NCI-H2029 (cell line): ENCODE data around the gene TRIO.

ENCODE experiments used
- DNase-seq: peaks from one replicate; lab custom pipeline; 2025; lab: John Stamatoyannopoulos, UW

Gene TRIO

GRCh38 chr5:14226554-14226953, 83.4 kb downstream of the TRIO start:
- no peak for DNase-seq

DNA sequence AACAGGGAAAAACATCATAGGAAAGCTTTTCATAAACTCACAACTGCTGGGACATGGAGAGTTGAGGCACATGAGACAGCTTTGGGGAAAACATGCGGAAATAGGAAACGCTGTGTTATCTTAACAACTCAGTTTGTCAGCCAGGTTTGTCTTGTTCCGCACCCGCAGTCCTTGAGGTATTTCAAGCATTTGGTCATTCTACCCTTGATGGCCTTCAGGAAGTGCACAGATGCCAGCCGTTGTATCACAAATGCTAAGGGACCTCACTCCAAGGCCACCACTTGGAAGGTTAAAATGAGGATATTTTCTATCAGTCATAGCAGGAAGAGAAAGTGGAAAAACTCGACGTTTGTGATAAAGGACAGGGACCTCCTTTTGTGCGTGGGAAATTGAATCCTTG, 83.8 kb downstream of the TRIO start:
- DNase-seq: no peak

DNA sequence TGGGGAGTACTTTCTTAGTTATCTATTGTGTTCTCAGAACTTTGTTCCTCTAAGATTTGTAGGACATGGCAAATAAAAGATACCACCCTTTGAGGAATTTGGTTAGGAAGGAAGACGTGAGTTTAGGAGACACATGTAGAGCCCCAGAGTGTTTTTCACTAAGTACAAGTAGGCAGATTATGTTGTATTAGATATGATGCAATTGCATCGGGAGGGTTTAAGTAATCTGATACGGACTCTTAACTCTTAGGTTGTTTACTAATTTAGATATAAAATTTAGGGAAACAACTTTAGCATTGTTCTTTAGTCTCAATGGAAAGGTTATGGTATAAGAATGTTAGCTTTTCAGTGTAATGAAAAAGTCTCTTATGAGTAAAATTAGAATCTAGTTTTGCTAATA, 84.4 kb downstream of the TRIO start:
- no peak for DNase-seq

DNA sequence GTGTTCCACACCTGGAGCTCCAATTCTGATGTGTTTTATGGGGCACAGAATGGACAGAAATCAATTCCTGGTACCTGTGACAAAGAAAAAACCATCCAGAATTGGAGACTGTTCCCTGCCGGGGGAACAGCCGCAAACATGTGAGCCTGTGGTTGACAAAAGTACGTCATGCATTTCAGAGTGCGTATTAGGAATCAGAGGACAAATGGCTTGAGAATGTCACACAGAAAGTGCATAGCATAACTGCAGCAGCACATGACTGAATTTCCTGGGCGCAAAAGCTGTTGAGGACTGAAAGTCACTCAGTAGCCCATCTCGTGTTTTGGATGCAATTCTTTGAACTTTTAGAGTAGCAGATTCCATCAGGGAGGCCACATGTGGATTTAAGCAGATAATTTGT, 85.1 kb downstream of the TRIO start:
- no peak for DNase-seq

DNA sequence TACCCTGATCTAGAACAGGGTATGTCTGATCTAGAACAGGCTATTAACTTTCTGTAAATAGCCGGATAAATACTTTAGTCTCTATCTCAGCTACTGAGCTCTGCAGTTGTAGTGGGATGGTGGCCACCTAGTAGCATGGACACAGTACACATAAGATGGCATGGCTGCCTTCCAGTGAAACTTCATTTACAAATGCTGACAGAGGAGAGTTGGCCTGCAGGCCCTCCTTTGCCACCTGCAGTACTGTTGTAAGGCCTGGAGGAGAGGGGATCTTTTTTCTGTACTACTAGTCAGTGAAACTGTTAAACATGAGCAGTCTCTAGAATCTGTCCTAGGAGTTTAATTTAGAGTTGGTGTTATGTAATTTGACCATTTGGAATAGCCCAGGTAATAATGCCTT, 86.0 kb downstream of the TRIO start:
- no peak for DNase-seq

DNA sequence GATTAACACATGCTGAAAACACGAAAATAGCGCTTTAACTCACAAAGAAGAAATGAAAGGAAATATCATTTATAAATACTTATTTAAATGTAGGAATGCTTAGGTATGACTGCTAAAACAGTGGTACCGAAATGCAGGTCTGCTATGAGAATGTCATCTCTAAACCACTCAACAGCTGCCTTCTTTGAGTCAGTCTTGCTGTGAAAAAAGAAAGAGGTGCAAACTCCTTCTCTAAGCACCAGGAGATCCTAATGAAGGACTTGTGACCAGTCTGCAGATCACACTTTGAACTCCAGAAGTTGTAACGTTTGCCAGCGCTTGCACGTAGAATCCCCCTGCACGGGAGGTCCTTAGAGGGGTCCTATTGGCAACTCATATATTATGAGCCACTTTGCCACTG, 86.6 kb downstream of the TRIO start:
- DNase-seq: no peak

DNA sequence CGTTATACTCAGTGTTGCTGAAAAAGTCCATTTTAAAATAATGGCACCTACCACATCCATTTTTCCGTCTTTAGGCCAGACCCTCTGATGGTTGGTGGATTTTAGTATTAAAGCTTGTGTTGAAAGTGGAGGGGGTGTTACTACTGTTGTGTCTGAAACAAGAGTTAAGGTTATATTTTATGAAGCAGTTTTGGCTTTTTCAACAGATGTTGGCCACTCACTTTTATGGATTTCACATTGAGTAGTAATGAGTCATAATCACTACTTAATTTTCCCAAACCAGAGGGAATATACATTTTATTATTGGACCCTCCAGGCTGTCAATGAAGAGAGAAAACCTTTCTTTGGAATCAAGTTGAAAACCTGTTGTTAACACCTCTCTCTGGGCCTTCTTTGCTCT, 88.0 kb downstream of the TRIO start:
- no peak for DNase-seq

DNA sequence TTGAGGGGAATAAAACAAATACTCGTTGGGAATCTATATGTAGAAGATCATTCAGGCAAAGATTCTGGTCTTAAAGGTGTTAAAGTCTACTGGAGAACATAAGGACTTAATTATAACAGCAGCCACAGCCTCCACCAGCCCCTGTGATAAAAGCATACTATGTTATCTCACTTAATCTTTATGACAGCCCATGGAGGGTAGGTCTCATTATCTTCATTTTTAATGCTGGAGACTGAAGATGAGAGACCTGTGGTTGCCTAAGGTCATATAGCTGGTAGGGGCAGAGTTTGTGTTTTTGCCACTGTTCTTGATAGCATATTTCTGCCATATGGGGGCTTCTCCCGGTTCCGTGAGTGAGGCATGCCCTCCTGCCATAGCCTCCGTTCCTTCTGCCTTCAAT, 88.7 kb downstream of the TRIO start:
- DNase-seq: no peak

- no peak for DNase-seq
Observed at GRCh38 chr5:14234204-14234603, 91.1 kb downstream of the TRIO start.

DNA sequence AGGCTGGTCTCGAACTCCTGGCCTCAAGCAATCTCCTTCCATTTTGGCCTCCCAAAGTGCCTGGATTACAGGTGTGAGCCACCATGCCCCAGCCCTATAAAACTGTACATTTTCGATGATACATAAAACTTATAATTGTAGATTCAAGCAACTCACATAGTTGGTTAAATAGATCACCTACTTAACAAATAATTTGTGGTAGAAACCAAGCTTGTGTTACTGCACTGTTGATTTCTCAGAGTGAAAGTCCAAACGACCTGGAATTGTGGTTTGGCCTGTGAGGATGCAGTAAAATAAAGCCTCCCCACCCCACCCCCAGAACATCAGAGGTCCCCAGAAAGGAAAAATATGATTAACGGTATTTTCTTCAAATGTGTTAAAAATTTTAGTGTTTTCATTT, 92.7 kb downstream of the TRIO start:
- DNase-seq: no peak

DNA sequence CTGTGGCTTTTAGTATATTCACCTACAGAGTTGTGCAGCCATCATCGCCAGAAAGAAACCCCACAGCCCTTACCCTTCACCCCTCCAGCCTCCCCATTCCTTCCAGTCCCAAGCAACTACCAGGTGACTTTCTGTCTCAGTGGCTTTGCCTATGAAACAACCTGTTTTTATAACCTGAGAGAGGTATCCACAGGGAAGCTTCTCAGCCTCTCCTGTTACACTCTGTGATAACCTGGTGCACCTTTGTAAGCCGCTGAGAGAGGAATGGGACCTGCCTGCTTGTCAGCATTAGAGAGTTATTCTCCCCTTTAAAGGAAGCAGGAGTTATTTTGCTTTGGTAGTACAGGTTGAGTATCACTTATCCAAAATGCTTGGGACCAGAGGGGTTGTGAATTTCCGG, 93.6 kb downstream of the TRIO start:
- DNase-seq: no peak

- DNase-seq: no peak
Observed at GRCh38 chr5:14237317-14238086, 94.4 kb downstream of the TRIO start.

DNA sequence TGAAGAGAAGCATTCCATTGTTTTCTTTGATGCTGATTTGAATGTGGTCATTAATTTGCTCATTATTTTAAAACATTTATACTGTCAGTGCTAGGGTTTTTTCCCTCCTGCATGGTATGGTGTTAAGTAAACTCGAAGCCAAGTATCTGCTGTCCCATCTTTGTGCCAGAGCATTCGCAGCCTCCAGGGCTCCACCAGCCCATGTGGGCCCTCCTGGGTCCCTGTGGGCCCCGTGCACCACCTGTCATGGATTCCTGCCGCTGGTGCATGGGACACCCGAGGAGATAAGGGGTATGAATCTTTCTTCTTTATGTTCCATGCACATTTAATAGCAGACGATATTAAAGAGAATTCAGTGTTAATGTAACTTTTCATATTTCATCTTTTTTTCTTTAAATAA, 95.1 kb downstream of the TRIO start:
- DNase-seq: no peak

GRCh38 chr5:14239404-14239803, 96.3 kb downstream of the TRIO start:
- no peak for DNase-seq

DNA sequence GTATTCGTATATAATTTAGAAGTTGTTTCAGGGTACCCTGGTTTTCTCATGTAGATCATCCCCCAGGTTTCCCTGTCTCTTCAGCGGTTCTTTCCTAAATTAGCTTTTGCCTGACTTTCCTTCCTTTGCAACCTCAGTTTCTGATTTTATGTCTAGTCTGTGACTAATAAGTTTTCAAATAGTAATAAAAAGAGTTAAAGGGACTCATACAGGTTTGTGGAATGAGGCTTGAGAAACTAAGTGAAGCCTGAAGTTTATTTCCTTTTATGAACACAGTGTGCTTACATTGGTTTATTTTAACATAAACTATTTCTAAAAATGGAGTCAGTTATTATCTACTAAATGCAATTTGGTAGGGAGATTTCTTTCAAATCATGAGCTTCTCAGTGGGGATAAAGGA, 96.8 kb downstream of the TRIO start:
- no peak for DNase-seq

GRCh38 chr5:14240359-14240758, 97.2 kb downstream of the TRIO start:
- DNase-seq: no peak

GRCh38 chr5:14241141-14241540, 98.0 kb downstream of the TRIO start:
- no peak for DNase-seq

DNA sequence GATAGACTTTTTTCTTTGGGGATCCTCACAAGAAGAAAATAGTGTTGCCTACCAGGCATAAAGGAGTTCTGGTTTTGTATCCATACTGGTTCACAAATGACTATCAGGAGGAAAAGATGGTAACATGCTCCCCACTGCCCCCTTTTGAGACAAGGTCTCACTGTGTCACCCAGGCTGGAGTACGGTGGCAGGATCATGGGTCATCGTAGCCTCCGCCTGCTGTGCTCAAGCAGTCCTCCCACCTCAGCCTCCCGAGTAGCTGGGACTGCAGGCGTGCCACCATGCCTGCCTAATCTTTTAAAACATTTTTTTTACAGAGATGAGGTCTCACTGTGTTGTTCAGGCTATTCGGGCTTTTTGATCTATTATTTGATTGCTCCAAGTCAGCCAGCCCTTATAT, 99.3 kb downstream of the TRIO start:
- no peak for DNase-seq

- DNase-seq: no peak
Observed at GRCh38 chr5:14242871-14243383, 99.8 kb downstream of the TRIO start.

DNA sequence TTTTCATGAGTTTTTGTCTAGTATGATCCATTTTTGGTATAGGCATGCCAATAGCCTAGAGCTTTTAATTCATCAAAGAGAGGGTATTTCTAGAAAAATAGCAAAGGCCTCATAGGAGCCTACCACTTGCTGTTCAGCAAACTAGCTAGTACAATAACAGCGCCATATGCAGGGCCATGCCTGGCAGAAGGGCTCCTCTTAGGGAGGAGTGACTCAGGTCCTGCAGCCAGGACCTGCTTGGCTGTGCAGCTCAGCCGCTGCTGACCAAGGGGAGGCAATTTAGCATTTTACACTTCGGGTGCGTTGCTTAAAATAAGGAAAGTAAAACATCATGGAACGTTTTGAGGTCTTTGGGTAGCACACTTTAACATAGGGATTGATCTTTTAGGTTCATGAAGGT, 100.6 kb downstream of the TRIO start:
- DNase-seq: no peak

- no peak for DNase-seq
Observed at GRCh38 chr5:14244721-14245120, 101.6 kb downstream of the TRIO start.

GRCh38 chr5:14245132-14245925, 102.2 kb downstream of the TRIO start:
- DNase-seq: no peak

GRCh38 chr5:14246350-14247053, 103.4 kb downstream of the TRIO start:
- DNase-seq: no peak
